ENCODE measurements around the gene POTEI.
"Not testable (repeated sequence)": the region's sequence is repeated elsewhere in the genome, so short reads cannot be mapped to it uniquely, and the experiment has no call there.

The POTEI gene

DNA sequence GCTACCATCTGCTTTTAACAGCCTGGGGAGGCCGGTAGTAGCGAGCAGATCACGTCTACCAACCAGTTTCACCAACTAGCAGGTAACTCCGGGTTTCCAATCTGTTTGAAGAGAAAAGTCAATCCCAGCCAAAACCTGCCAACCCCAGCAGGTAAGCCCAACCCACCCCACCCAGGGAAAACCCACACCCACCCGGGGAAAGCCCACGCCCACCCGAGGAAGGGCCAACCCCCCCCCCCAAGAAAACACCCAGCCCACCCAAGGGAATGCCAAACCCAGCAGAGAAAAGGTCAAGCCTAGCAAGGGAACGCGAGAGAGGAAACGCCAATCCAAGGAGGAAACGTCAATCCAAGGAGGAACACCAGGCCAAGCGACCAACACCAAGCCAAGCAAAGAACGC lies at the start of gene POTEI:
POTEI (minus strand) TSS at position 101 of the 400 bp plus-strand sequence; CDS start at position 8, 93 bp downstream.
- not testable (repeated sequence) for DNase-seq (ENCODE audit: low read depth in 2 of 2)

DNA sequence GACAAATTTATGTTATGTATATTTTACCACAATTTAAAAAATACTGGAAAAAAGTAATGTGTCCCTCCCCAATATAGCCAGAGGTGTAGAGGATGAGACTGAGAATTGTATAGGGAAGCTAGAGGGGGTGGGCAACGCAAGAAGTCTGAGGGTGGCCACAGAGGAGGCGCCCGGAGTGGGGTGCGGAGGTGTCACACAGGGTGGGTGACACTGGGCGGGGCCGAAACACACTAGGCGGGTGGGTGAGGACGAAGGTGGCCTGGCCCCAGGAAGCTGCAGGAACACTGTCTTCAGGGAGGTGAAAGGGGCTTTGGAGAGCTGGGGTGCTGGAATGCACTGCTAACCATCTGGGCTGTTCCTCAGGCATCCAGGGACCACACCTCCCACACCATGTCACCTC lies 47.3 kb upstream of the POTEI start:
- not testable (repeated sequence) for DNase-seq (ENCODE audit: low read depth in 2 of 2)

DNA sequence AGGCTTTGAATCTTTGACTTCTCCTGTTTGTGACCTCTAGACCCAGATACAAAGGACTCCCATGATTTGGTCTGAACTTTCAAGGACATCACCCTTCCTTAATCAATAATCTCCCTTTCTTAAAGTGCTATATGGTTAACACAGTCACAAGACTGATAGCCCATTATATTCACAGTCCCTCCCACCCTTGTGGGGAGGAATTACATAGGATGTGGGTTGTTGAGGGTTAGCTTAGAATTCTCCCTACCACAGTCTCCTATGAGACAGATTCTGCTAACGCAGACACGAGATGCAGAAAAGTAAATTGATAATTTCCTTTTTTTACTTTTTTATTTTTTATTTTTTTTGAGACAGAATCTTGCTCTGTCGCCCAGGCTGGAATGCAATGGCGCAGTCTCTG lies 45.0 kb upstream of the POTEI start:
- DNase-seq (ENCODE audit: low read depth in 2 of 2): not testable (repeated sequence)

DNA sequence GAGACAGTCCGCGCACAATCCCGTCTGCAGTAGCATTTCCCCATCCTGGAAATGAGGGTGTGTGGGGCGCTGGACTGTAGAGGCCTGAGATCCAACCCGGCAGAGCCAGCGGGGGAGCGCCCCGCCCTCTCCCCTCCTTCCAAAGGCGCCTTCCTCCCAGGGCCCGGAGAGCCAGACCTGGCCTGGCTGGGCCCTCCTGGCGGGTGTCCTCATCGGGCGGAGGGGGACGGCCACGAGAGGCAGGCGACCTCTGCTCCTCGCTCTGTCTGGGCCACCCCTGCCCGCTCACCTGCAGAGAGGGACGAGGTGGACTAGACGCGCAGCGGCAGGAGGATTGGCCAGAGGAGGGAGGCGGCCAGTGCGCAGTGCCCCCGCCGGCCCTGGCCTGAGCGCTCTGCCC lies 40.3 kb upstream of the POTEI start:
- DNase-seq (ENCODE audit: low read depth in 2 of 2): not testable (repeated sequence)

DNA sequence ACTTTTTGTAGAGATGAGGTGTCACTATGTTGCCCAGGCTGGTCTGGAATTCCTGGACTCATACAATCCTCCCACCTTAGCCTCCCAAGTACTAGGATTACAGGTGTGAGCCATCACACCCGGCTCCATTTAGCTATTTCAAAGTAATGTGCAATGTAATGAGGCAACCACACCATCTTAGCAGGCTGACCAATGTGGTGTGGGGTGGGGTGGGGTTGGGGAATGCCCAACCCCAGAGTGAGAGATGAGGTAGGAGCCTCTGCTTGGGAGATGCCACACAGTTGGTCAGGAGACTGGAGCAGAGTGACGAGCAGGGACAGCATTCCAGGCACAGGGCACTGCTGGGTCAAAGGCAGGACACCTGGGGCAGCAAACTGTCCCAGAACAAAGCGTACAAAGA lies 39.3 kb upstream of the POTEI start:
- not testable (repeated sequence) for DNase-seq (ENCODE audit: low read depth in 2 of 2)

DNA sequence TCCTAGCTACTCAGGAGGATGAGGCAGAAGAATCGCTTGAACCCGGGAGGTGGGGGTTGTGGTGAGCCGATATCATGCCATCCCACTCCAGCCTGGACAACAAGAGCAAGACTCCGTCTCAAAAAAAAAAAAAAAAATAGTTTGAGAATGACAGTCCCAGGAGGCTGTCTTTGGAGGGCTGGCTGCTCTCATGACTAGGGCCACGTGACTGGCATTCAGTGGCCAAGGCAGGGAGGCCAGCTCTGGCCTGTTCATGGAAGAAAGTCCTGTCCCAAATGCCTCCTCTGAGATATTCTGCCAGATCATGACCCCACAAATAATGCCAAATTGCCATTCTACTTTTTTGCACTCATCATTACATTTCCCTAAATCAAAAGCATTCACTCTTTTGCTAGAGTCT lies 35.9 kb upstream of the POTEI start:
- DNase-seq (ENCODE audit: low read depth in 2 of 2): not testable (repeated sequence)

DNA sequence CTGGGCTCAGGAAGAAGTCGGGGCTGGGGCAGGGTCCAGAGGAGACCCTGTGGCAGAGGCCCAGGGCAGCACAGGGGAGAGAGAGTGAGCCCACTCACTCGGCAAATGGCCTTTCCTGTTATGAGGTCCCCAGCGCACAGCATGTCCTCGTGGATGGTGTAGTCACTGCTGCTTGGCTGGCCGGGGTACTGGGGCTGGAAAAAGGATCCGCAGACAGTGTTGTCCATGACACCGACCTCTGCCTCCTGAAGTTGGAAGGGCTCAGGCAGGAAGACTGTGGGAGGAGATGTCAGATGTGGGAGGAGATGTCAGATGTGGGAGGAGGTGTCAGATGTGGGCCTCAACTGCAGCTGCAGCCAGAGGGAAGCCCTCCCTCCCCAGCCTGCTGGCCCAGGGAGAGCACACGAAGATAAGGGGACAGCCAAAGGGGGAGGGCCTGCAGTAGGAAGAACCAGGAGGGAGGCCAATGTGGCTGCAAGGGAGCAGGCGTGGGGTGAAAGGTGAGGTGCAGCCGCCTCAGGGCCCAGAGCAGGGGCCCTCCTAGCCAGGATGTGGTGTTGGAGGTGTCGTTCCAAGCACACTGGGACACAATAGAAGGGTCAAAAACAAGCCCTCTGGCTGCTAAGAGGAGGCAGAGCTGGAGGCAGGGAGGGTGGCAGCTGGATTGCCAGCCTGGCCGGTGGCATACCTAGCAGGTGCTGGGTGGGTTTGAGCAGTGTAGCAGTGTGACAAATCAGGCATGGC lies 34.8 kb upstream of the POTEI start:
- not testable (repeated sequence) for DNase-seq (ENCODE audit: low read depth in 2 of 2)

DNA sequence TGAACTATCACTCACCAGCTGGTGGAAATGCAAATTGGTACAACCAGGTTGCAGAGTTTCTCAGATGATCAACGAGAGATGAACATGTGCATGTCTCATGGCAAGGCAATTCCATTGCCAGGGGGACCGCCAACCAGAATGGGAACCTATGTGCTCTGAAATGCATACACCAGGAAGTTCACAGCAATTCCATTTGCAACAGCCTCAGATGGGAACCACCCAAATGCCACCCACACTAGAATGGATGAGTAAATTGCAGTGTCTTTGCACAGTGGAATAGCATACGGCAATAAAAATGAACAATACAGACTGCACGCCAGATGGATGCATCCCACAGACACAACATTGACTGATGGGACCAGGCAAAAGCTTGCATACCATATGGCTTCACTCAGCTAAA lies 33.7 kb upstream of the POTEI start:
- DNase-seq (ENCODE audit: low read depth in 2 of 2): not testable (repeated sequence)

DNA sequence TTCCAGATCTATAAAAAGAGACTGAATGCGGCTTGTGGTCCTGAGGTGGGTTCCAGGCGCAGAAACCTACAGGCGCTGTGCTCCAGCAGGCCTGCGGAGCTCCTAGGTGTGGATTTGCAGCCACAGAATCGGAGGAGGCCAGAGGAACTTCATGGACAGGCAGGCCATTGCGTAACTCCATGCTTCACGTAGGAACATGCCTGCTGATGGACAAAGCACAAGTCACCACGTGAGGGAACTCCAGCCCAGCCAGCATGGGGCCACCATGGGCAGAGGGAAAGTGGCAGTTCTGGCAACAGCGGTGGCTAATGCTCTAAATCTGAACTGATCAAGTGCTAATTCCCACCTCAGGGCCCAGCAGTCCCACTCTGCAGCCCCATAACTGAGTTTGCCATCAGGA lies 29.1 kb upstream of the POTEI start:
- not testable (repeated sequence) for DNase-seq (ENCODE audit: low read depth in 2 of 2)

DNA sequence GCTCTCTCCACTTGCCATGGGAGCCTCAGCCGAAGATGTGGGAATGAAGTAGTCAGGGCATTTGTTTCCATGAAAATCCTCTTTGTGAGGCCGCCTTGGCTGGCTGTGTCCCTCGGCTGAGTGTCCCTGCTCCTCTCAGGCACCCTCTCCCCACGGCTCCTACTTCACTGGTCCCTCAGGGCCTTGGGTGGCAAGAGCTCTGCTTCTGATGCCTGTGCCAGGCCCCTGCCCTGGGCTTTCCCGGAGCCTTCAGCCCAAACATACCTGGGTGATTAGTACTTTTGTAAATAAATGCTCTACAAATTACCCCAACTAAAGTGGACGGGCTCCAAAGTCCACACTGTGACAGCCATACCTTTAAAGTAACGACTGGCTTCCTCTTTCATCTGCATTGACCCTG lies 27.5 kb upstream of the POTEI start:
- DNase-seq (ENCODE audit: low read depth in 2 of 2): not testable (repeated sequence)

DNA sequence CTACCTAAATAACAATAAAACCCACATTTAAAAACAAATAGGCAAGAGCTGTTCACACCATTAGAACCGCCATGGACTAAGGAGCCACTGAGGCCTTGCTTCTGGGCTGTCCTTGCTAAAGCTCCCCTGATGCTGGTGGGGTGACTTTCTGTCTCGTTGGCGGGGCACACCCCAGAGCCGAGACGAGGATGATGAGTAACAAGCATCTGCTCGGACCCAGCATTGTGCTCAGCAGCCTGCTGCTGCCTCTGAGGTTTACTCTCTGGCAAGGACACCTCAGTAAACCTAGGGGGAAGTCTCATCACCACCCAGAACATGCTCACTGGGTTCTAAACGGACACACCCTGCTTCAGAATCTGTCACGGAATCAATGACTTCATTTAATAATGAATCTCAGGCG lies 22.5 kb upstream of the POTEI start:
- not testable (repeated sequence) for DNase-seq (ENCODE audit: low read depth in 2 of 2)

DNA sequence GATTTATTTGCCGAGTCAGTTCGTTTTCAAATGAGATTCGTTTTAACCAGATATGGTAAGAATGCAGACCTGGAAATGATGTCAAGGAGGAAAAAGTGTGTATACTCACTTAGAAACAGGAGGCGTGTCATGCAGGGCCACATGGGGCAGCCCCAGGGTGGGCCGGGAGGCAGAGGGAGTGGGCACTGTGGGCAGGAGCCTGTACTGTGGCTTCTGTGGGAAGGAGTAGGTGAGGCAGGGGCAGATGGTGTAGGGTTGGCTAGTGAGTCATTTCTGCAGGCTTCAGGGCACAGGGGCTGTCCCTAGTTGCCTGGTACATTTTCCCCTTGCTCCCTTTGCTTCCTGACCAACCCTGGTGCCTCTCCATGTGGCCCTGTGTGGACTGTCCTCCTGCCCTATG lies 22.1 kb upstream of the POTEI start:
- DNase-seq (ENCODE audit: low read depth in 2 of 2): not testable (repeated sequence)

DNA sequence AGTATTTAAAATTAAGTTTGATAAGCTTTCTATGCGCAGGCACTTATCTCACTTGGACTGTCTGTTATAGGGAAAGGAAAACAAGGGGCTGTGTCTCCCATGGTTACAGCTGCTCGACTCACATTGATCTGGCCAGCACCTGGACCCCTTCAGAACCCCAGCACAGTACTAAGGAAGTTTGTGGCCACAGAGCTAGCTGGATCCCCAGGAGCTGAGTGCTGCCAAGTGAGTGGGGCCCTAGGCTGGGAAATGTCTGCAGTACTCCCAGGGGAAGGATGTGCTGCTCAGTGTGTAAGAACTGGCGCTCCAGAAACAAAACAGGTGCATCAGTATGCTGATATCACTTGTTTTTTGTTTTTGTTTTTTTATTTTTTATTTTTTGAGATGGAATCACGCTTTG lies 21.1 kb upstream of the POTEI start:
- DNase-seq (ENCODE audit: low read depth in 2 of 2): not testable (repeated sequence)

DNA sequence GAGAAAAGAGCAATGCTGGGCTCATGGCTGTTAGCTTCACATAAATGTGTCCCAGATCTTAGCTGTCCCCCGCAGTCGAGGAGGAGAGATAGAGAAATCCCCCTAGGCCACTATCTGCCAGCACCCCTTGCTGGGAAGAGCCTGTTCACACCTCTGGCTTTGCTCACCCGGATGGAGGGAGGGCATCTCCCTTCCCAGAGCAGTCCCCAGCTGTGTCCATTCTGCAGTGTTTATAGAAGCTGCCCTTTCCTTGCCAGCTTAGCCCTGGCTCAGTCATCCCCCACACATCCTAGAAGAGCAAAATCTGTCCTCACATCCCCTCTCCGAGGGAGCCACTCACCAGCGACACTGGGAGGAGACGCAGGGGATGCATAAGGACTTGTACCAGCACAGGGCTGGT lies 20.4 kb upstream of the POTEI start:
- DNase-seq (ENCODE audit: low read depth in 2 of 2): not testable (repeated sequence)

DNA sequence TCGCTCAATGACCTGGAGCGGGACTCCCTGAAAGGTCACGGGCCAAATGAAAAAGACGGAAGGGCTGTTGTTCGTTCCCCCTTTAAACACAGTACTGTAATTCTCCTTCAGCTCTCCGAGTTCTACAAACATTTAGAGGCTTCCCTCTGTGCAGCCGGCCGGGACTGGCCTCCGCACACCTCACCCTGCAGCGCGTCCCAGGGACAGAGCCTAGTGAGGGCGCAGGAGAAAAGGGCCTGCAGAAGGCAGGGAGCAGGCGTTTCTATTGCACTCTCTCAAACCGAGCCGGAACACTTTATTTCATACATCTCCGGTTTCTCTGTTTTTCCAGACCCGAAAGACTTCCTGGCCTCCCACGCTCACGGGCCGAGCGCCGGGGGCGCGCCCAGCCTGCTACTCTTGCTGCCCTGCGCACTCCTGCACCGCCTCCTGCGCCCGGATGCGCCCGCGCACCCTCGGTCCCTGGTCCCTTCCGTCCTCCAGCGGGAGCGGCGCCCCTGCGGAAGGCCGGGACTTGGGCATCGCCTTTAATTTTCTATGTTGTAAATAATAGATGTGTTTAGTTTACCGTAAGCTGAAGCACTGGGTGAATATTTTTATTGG lies 18.3 kb upstream of the POTEI start:
- not testable (repeated sequence) for DNase-seq (ENCODE audit: low read depth in 2 of 2)

DNA sequence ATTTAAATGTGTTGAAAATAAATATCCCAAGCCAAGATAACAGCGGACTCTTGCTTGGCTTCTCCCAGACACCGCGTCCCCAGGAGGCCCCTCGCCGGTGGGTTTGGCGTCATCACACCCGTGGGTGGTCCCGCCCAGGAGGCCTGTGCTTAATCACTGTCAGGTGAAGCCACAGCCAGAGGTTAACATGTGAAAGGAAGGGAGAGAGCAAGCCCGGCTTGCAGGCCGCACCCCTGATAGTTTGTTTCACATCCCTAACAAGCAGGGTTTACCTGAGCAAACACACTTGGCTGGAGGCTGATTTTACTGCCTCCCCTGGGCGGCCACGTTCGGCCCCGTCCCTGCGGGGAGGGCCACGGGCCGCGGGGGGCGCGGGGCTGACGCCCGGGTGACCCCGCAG lies 13.3 kb upstream of the POTEI start:
- DNase-seq (ENCODE audit: low read depth in 2 of 2): not testable (repeated sequence)

DNA sequence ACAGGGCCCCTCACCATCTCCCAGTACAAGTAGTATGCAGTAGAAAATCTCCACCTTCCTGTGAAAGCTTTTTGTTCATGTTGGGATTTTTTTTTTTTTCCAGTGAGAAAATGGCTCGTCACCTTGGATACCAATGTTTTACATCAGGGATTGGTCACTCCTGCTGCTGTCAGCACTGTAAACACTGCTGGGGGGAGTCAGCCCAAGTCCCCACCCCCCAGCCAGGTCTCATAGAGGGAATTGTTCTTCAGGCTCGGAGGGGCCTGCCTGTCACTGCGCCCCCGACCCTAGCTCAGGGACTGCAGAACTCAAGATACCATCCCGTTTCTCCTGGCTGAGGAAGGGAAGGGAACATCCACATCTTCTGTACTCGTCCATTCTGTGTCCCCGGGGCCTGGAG lies 11.9 kb upstream of the POTEI start, which contains the start of gene CFC1B:
CFC1B (plus strand) TSS at position 231 of the 400 bp plus-strand sequence. CDS start 263 bp downstream, outside the sequence.
- DNase-seq (ENCODE audit: low read depth in 2 of 2): not testable (repeated sequence)

DNA sequence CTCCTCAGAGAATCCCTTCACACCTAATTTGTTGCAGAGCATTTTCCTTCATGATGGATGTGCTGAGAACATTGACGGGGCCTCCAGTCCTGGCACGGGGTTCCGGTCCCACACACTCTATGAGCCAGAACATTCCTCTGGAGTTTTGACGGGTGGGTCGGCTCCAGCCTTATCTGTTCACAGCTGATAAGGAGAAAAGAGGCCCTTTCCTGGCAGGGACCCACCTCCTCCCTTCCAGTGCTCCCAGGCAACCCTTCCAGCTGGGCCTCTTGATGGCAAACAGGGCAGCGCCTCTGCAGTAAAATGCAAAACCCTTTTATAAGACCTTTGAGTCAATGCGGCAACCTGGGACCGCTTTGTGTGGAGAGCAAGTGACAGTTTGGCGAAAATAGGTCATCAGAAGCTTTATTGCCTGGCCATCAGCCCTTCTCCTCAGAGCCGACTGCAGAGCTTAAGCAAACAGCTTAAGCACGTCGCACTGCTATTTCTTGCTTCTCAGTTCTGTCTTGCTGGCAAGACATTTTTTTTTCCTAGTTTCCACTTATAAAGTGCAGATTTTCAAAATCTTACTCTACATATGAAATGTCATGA lies 9.5 kb upstream of the POTEI start:
- not testable (repeated sequence) for DNase-seq (ENCODE audit: low read depth in 2 of 2)

DNA sequence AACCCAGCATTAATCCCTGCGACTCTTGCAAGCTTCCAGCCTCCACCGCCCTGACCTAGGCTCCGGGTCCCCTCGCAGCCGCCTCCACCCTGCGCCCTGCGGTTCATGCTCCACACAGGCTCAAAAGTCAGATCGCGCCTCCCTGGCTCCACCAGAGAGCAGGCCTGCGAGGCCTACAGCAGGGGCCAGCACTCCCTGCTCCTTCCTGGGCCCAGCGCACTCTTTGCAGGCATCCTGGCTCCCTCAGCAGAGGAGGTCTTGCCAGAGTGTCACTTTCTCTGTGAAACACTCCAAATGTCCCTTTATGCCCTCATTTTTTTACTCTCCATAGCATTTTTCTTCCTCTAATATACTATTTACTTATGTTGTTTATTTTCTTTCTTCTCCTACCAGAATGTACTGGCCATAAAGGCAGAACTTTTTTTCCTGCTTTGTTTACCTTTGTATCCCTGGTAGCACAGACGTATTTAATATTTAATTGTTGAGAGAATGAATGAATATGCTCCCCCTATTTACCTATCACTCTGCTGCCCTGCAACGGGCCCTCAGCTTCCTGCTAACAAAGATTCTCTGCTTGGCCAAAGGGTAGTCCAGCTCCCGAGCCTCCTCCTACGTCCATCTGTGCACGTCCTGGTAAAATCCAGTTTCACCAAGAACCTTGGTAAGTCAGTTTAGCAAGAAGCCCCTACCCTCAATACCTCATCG lies 2.8 kb upstream of the POTEI start:
- DNase-seq (ENCODE audit: low read depth in 2 of 2): not testable (repeated sequence)

DNA sequence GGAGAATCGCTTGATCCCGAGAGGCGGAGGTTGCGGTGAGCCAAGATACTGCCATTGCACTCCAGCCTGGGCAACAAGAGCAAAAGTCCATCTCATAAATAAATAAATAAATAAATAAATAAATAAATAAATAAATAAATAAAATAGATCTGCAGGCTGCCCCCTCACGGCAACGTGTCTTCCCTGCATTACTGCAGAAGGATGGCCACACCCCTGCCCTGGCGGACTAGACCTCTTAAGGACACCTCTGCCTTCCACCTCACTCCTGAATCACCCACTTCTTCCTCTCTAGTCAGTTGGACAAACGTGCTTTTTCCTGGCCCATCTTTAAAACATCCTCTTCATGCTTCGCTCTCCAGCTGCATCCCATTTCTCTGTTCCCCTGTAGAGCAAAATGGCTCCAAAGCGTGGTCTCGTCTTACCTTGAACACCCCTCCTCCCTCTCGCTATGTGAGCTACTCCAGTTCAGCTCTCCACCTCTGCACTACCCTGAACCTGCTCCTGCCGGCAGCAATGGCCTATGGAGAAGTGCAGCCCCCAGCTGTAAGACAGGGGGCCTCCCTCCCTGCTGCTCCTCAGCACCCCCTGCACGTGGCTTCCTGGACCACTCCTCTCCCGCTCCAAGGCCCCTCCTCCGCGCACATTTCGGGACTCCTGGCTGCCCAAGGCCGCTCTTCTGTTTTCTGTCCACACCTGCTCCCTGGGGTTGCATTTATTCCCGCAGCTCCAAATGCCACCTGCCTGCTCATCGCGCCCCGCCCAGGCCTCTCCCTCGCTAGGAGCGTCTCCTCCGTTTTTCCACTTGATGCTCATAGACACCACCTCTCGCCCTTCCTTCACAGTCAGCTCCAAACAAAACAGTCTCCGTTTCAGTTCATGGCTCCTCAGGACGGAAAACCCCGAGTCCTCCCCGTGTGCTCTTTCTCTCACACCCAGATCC lies 1.9 kb upstream of the POTEI start:
- DNase-seq (ENCODE audit: low read depth in 2 of 2): not testable (repeated sequence)

DNA sequence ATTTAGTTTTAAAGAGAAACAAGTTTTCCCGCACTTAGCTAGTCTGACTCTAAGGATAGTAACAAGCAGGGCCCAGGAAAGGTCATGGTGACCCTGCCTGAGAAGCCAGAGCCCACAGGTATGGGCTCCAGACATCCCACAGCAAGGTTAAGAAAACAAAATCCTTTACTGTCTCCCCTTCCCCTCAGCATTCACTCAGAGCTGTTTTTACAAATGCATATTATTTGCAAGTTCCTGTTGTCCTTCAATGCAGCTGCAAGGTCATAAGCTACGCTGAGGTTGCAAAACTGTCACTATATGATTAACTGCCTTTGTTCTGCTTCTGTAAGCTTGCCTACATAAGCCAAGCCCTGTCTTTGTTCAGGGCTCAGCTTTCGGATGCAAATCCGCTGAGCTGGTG lies 18.1 kb downstream of the POTEI start:
- DNase-seq (ENCODE audit: low read depth in 2 of 2): not testable (repeated sequence)
